SK-N-SH (cell line): Measurements from ENCODE around the gene MARK3. TPM values are rescaled to one million over a fixed set of nuclear protein-coding genes. Genes with fewer than 3 reads are reported as not detected.

Experiments
- CTCF ChIA-PET: fragments of 300-600, 350-600 bp; formaldehyde crosslinking; extraction: SDS; loops from one replicate; lab custom pipeline; 2021; lab: Yijun Ruan, JAX
- POLR2A ChIA-PET: fragments of 350-600 bp; sonication (Branson Sonifier 250); formaldehyde crosslinking; extraction: SDS; loops from one replicate; lab custom pipeline; 2020; ENCODE audit warnings: antibody characterized with exemption, inconsistent platforms; lab: Yijun Ruan, JAX
- DNase-seq: peaks from one replicate; pipeline ENCODE4 v3.0.0; 2012
- H2AFZ ChIP-seq: fragments of 200-600 bp; sonication (generic); 2 replicates; pipeline ENCODE4 v1.8.1; 2016; ENCODE audit warnings: antibody characterized with exemption, mild to moderate bottlenecking, low read depth
- H3F3A ChIP-seq: fragments of 200-600 bp; sonication (generic); replicated peaks from 2 replicates; pipeline ENCODE3; 2016; ENCODE audit warnings: antibody characterized with exemption, mild to moderate bottlenecking; ENCODE audit not compliant: insufficient read depth
- H3K27ac ChIP-seq, 2 experiments: fragments of 200-500 bp in 1 of 2; fragments of 200-600 bp in 1 of 2; sonication (Bioruptor generic) in 1 of 2; sonication (generic), shearing (Covaris generic) in 1 of 2; 2 replicates each; pipeline versions ENCODE4 v1.5.1 to v1.6.1; 2014 to 2016; ENCODE audit warnings: low read depth in 2 of 2, inconsistent platforms in 1 of 2, low read length in 1 of 2, mild to moderate bottlenecking in 1 of 2, mixed read lengths in 1 of 2
- H3K27me3 ChIP-seq: fragments of 200-600 bp; sonication (generic), shearing (Covaris generic); 2 replicates; pipeline ENCODE4 v1.6.1; 2016; ENCODE audit warnings: mixed run types; ENCODE audit not compliant: insufficient read depth
- H3K36me3 ChIP-seq, 2 experiments: fragments of 200-500 bp in 1 of 2; fragments of 200-600 bp in 1 of 2; sonication (Bioruptor generic) in 1 of 2; sonication (generic) in 1 of 2; replicated peaks in 1 of 2; 2 replicates each; pipeline versions ENCODE3 to v1.5.1; 2014 to 2016; ENCODE audit warnings: low read length in 1 of 2, mild to moderate bottlenecking in 1 of 2; ENCODE audit not compliant: insufficient read depth in 2 of 2, control insufficient read depth in 1 of 2
- H3K4me1 ChIP-seq, 2 experiments: fragments of 200-500 bp in 1 of 2; fragments of 200-600 bp in 1 of 2; sonication (Bioruptor generic) in 1 of 2; sonication (generic), shearing (Covaris generic) in 1 of 2; 2 replicates each; pipeline versions ENCODE4 v1.5.1 to v1.6.1; 2014 to 2016; ENCODE audit warnings: low read depth in 1 of 2, low read length in 1 of 2, mixed run types in 1 of 2; ENCODE audit not compliant: insufficient read depth in 2 of 2, control insufficient read depth in 1 of 2
- H3K4me2 ChIP-seq: fragments of 200-600 bp; sonication (generic), shearing (Covaris generic); 2 replicates; pipeline ENCODE4 v1.6.1; 2017; ENCODE audit warnings: mixed run types
- H3K4me3 ChIP-seq, 2 experiments: fragments of 200-500 bp in 1 of 2; fragments of 200-600 bp in 1 of 2; sonication (Bioruptor generic) in 1 of 2; sonication (generic), shearing (Covaris generic) in 1 of 2; 2 replicates each; pipeline versions ENCODE4 v1.5.1 to v1.8.1; 2014 to 2016; ENCODE audit warnings: low read depth in 2 of 2, inconsistent platforms in 1 of 2, low read length in 1 of 2, mild to moderate bottlenecking in 1 of 2, mixed read lengths in 1 of 2, moderate library complexity in 1 of 2
- H3K79me2 ChIP-seq: fragments of 200-600 bp; sonication (generic); 2 replicates; pipeline ENCODE4 v1.8.1; 2017; ENCODE audit warnings: mild to moderate bottlenecking; ENCODE audit not compliant: insufficient read depth
- H3K9ac ChIP-seq: fragments of 200-600 bp; sonication (generic); 2 replicates; pipeline ENCODE4 v1.6.1; 2017; ENCODE audit warnings: mixed run types
- H3K9me2 ChIP-seq: fragments of 200-600 bp; sonication (generic); 2 replicates; pipeline ENCODE4 v1.6.1; 2017; ENCODE audit warnings: mixed run types
- H3K9me3 ChIP-seq: fragments of 200-600 bp; sonication (generic); 2 replicates; pipeline ENCODE4 v1.6.1; 2017; ENCODE audit warnings: mixed run types, mild to moderate bottlenecking, moderate library complexity
- H4K20me1 ChIP-seq: fragments of 200-600 bp; sonication (generic); 2 replicates; pipeline ENCODE4 v1.6.1; 2017; ENCODE audit warnings: mild to moderate bottlenecking, mixed run types; ENCODE audit not compliant: insufficient read depth
- EZH2phosphoT487 ChIP-seq: fragments of 200-600 bp; sonication (generic); IDR thresholded peaks from 2 replicates; pipeline ENCODE4 v1.6.1; 2017; ENCODE audit warnings: low read depth, mixed run types, mild to moderate bottlenecking, antibody characterized with exemption, moderate library complexity, borderline replicate concordance
- WGBS: methylation state at CpG from one replicate; pipeline ENCODE4 v1.1.6; 2017; ENCODE audit warnings: low lambda C conversion rate; 5-methylcytosine and 5-hydroxymethylcytosine counted together
- polyA plus RNA-seq, 3 experiments: library from polyadenylated mRNA; depleted of rRNA; stranded (reverse); fragments of >200 nt; gene quantifications; 2 replicates each; pipeline ENCODE4 v1.2.3, GENCODE V29; 2012
- TF ChIP-seq, protein P1 (sequence below): fragments of 200-600 bp; sonication (generic); IDR thresholded peaks from 2 replicates; pipeline ENCODE4 v1.6.1; 2017; ENCODE audit warnings: antibody characterized with exemption, mild to moderate bottlenecking, moderate library complexity

The MARK3 gene
- polyA plus RNA-seq, 1 of the 3 experiments (the other 2 are of a cell fraction): 73.4 TPM

DNA sequence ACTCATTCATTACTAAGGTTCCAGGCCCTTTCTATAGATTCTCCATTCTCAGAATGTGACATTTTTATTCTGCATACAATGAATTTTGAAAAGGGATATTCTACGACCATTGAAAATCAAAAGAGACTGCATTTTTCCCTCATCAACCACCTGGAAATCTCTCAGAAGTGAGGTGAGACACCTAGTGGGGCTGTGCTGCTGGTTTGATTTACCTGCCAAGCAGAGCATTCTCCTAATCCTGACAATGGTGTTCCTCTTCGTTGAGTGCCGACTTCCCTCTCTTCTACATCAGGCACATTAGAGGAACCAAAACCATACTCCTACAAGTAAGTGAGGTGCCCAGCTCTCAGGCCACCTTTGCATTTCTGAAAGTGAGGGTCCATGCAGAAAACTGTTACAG lies 122.5 kb downstream of the MARK3 start:
- peaks cover 5% of the 10 kb centered on the region; the same call in 1 of the 2 replicates for H4K20me1 ChIP-seq
- H3K9me2 ChIP-seq: no peaks in the 10 kb centered on the region
- no peaks in the 10 kb centered on the region for H3K79me2 ChIP-seq
- H3K9me3 ChIP-seq: no peaks in the 10 kb centered on the region
- H3K9ac ChIP-seq: no peak overlapping the region
- H3K4me2 ChIP-seq: no peak overlapping the region
- no peak overlapping the region for H2AFZ ChIP-seq
- no peak for DNase-seq
- peaks cover 3% of the 10 kb centered on the region in 2 experiments; a peak in 1 of 4 replicates for H3K4me1 ChIP-seq
- TF ChIP-seq EZH2phosphoT487: no peak
- H3K4me3 ChIP-seq: no peak overlapping the region
- peaks cover 46 to 50% of the 10 kb centered on the region in 2 experiments for H3K36me3 ChIP-seq
- H3K27ac ChIP-seq: no peak overlapping the region
- peaks cover 6% of the 10 kb centered on the region for H3F3A ChIP-seq
- ChIA-PET POLR2A (no interaction called here), CTCF (interaction anchor here (1.2 to 6.2 kb wide), 3 partner anchors 8 to 38 kb away, joined by 4 to 46 read pairs (median 24); no protein-coding TSS in a partner anchor)
- H3K27me3 ChIP-seq: no peaks in the 10 kb centered on the region
- WGBS: 96% methylated on average over 3 of the region's 3 CpGs

DNA sequence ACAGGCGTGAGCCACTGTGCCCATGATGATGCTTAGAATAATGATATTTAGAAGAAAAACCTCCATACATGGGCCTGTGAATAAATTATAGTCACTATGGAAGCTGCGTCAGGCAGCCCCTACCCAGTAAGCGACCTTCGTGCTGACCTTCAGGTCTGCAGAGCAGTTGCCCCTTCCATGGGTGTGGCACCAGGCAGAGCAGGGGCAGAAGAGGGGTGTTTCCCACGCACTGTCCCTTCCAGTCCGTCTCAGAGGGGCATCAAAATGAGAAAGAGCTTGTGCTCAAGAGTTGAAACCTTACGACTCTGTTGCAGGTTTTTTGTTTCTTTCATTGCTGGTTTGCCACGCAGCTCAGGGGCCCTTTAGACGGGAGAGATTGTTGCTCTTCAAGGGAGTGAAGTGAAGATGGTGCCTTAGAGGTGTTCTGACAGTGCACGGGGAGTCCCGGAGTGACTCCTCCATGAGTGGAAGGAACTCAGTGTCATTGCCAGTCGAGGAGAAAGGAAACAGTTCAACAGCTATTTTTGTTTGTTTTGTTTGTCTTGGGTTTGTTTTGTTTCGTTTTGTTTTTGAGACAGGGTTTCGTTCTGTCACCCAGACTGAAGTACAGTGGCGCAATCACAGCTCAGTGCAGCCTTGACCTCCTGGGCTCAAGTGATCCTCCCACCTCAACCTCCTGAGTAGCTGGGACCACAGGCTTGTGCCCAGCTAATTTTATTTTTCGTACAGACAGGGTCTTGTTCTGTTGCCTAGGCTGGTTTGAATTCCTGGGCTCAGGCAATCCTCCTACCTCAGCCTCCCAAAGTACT lies 123.5 kb downstream of the MARK3 start:
- POLR2A ChIA-PET: interaction anchor here (0.6 to 0.9 kb wide), 2 partner anchors 8 to 37 kb away, joined by 4 read pairs; no protein-coding TSS in a partner anchor
- CTCF ChIA-PET: interaction anchor here (1.2 to 6.2 kb wide), 3 partner anchors 9 to 38 kb away, joined by 4 to 46 read pairs (median 24); no protein-coding TSS in a partner anchor
- WGBS: 88% methylated on average over 16 of the region's 16 CpGs

More for the DNA sequence above, 123.5 kb downstream of the MARK3 start:
- Histone ChIP-seq H3K9me3 (no peaks in the 10 kb centered on the region), H3F3A (peaks cover 12% of the 10 kb centered on the region), H2AFZ (no peak overlapping the region), H3K9me2 (no peaks in the 10 kb centered on the region), H3K4me2 (no peak overlapping the region), H3K27me3 (no peaks in the 10 kb centered on the region), H3K36me3 (peaks cover 37 to 40% of the 10 kb centered on the region in 2 experiments), H3K79me2 (no peaks in the 10 kb centered on the region), H3K27ac (no peak overlapping the region), H3K4me1 (peaks cover 3 to 10% of the 10 kb centered on the region in 2 experiments; a peak in 1 of 4 replicates), H3K4me3 (no peak overlapping the region), H3K9ac (no peak overlapping the region), H4K20me1 (peaks cover 5% of the 10 kb centered on the region; the same call in 1 of the 2 replicates)
- TF ChIP-seq, protein P1, sequence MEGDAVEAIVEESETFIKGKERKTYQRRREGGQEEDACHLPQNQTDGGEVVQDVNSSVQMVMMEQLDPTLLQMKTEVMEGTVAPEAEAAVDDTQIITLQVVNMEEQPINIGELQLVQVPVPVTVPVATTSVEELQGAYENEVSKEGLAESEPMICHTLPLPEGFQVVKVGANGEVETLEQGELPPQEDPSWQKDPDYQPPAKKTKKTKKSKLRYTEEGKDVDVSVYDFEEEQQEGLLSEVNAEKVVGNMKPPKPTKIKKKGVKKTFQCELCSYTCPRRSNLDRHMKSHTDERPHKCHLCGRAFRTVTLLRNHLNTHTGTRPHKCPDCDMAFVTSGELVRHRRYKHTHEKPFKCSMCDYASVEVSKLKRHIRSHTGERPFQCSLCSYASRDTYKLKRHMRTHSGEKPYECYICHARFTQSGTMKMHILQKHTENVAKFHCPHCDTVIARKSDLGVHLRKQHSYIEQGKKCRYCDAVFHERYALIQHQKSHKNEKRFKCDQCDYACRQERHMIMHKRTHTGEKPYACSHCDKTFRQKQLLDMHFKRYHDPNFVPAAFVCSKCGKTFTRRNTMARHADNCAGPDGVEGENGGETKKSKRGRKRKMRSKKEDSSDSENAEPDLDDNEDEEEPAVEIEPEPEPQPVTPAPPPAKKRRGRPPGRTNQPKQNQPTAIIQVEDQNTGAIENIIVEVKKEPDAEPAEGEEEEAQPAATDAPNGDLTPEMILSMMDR: no peak
- no peak for DNase-seq
